GM10248 (cell line): ENCODE measurements around the gene TMEFF2.

ENCODE experiments used
- CTCF ChIA-PET: fragments of 300-600 bp; sonication (Branson Sonifier 250); formaldehyde crosslinking; extraction: SDS; loops from one replicate; lab custom pipeline; 2021; ENCODE audit warnings: antibody characterized with exemption; lab: Yijun Ruan, JAX
- POLR2A ChIA-PET: fragments of 350-650 bp; sonication (Branson Sonifier 250); formaldehyde crosslinking; extraction: SDS; loops from one replicate; lab custom pipeline; 2020; ENCODE audit warnings: antibody characterized with exemption; lab: Yijun Ruan, JAX
- DNase-seq: peaks from one replicate; pipeline ENCODE4 v3.0.0; 2012; ENCODE audit errors: extremely low spot score
- TF ChIP-seq, protein P1 (sequence below): IDR thresholded peaks from 2 replicates; pipeline ENCODE4 v1.5.1; 2012; ENCODE audit warnings: mild to moderate bottlenecking, low read depth; ENCODE audit errors: extremely low read depth, missing control alignments, control extremely low read depth

TMEFF2 gene

DNA sequence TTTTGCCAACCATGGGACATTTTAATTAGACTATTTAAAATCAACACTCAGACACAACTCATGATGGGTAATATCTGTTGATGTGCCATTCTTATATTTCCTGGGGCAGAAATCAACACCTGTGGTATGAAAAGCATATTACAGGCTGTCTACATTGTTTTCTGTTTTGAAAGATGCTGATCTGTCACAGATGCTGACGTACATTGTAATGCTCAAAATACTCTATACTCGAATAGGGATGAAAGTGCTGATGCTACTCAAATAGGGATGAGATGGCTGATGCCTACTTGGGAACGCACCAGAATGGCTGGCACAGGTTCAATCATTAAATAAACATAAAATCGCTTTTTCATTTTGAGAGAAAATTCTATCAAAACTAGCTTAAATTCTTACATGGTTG, 41.2 kb downstream of the TMEFF2 start:
- ChIA-PET POLR2A (no interaction called here), CTCF (interaction anchor here (3.4 kb wide), 1 partner anchor 9 kb away, joined by 23 read pairs; no protein-coding TSS in a partner anchor)
- TF ChIP-seq, protein P1, sequence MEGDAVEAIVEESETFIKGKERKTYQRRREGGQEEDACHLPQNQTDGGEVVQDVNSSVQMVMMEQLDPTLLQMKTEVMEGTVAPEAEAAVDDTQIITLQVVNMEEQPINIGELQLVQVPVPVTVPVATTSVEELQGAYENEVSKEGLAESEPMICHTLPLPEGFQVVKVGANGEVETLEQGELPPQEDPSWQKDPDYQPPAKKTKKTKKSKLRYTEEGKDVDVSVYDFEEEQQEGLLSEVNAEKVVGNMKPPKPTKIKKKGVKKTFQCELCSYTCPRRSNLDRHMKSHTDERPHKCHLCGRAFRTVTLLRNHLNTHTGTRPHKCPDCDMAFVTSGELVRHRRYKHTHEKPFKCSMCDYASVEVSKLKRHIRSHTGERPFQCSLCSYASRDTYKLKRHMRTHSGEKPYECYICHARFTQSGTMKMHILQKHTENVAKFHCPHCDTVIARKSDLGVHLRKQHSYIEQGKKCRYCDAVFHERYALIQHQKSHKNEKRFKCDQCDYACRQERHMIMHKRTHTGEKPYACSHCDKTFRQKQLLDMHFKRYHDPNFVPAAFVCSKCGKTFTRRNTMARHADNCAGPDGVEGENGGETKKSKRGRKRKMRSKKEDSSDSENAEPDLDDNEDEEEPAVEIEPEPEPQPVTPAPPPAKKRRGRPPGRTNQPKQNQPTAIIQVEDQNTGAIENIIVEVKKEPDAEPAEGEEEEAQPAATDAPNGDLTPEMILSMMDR, result no peak
- no peak for DNase-seq

DNA sequence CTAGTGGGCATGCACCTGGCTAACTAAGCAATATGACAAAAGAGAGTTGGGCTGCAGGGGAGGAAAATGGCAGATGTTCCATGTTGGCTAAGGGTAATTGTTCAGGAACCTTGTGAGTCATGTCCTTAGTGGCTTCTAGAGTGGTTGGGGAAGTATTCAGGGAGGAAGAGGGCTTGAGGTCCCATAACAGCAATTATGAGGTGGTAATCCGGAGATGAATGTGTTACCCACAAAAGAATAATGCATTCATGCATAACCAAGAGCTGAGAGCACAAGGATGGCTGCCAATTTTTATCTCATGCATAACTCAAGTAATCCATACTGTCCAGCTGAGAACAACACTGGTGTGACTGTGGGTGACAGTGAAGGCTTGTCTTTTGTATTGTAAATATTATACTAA, 42.9 kb downstream of the TMEFF2 start:
- TF ChIP-seq, protein P1, result no peak
- POLR2A ChIA-PET, result no interaction called here

DNA sequence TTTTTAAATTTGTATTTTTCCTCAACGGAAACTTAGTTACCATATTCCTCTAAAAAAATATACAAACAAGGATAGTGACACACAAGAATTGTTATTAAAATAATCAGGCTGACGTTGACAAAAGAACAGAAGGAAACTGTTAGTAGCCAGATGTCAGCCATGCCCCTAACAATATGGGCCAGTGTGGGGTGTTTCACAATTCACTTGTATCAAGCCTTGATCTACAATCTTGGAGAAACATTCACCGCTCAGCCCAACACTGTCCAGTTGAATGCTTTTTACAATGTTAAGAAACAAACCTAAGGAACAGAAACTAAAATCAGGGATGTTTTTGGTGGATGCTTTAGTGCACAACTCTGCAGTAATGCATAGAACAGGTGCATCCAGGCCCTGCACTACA, 44.6 kb downstream of the TMEFF2 start:
- TF ChIP-seq, protein P1, result no peak
- POLR2A ChIA-PET, result no interaction called here
- DNase-seq, result no peak
- CTCF ChIA-PET, result no interaction called here

More for the DNA sequence above, 42.9 kb downstream of the TMEFF2 start:
- no peak for DNase-seq
- CTCF ChIA-PET, result interaction anchor here (3.4 kb wide), 1 partner anchor 11 kb away, joined by 23 read pairs; no protein-coding TSS in a partner anchor

DNA sequence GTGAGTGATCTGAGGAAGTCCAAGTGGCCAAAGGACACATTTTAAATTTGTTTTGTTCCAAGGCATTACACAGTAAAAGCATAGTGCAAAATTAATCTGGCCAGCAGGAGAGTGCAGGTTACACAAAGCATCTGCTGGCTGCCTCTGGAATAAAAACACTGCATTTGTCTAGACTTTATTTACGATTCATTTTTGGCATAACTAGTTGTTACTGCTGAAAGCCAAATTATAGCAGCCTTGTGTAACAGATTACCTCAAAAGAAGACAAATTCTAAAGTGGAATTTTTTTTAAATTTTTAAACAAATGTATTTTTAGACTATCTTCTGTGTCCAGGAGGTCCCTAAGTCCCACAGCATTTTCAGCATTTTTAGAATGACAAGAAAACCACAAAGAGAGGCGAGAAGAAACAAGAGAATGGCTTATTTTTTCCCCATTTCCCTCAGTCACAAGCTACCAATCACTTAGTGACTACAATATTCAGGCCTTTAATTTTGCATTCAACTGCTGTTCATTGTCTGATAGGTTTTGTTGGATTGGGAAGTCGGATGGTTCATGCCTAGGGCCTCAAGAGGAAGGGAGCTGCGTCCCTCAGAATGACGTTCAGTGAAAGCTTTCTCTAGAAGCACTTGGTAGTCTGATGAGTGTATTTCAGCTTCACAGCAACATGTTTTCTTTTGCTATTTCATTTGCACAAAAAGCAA, 46.0 kb downstream of the TMEFF2 start:
- TF ChIP-seq, protein P1, result no peak
- CTCF ChIA-PET, result interaction anchor here (0.6 to 1.6 kb wide), 6 partner anchors 8 to 40 kb away, joined by 3 to 10 read pairs (median 4); no protein-coding TSS in a partner anchor
- POLR2A ChIA-PET, result no interaction called here
- DNase-seq, result no peak

DNA sequence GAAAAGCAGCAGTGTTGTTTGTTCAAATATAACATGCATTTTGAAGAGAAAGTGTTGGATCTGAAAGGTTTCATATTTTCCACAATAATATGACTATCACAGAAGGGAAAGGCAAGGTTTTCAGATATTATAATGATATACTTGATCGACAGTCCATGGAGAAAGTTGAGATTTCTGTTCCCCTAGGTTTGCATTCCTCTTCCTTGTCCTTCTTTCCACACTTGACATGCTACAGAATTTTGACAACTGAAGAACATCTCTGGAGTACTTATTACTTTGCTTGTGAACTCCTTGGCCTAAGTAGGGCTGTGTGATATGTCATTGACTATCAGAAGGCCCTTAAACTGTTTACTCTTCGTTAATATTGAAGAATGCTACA, 46.5 kb downstream of the TMEFF2 start:
- ChIA-PET CTCF (interaction anchor here (1.6 to 2.5 kb wide), 2 partner anchors 14 kb away, joined by 10 to 12 read pairs; no protein-coding TSS in a partner anchor), POLR2A (no interaction called here)
- DNase-seq, result no peak
- TF ChIP-seq, protein P1, result no peak

DNA sequence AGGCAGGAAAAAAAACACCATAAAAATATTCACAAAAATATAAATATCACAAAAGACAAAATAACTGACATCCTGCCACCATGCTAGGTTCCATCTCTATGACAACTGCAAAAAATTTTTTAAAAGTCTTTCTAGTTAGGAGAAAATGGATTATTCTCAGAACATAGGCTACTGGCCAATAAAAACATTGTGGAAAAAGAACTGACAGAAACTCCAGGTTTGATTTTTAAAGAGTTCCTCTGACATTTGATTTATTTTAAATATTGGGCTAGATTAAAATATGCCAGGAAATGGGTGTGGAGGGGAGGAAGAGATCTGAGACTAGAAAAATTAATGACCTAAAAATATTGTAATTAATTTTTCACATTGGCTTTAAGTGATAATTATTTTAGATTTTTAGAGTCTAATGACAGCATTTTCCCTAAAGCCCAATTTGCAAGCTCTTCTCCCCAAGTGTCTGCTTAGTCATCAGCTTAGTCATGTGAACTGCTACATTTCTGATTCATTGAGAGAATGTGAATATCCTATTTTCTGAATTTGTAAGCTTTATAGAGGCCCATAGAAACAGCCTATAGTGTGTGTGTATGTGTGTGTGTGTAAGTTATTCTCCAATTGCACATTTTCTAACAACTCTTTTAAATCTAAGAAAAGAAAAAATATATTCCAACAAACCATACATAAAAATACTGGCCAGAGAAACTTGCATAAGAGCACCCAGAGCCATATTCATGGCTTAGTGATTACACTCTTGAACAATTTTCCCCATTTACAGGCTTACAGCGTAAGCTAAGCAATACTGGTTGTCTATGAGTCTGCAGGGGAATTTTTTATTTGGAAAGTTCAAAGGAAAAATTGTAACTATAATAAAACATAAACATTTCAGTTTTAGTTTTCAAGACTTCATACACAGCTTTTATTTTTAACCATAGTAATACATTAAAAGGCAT, 48.4 kb downstream of the TMEFF2 start:
- DNase-seq, result no peak
- ChIA-PET CTCF (interaction anchor here (1.0 to 2.5 kb wide), 2 partner anchors 16 to 169 kb away, joined by 3 to 12 read pairs; no protein-coding TSS in a partner anchor), POLR2A (no interaction called here)
- TF ChIP-seq, protein P1, result no peak
